Ascending aorta (tissue), 2 donors: ENCODE data around the gene NANOS3. TPM values are rescaled to one million over a fixed set of nuclear protein-coding genes. Genes with fewer than 3 reads are reported as not detected.

Experiments used
- DNase-seq, 2 donors: peaks; one replicate each; pipeline ENCODE4 v3.0.0-alpha.2; 2019; ENCODE audit warnings: low spot score in 2 of 2
- H3K27ac ChIP-seq, 2 donors: fragments of 200-600 bp; sonication (generic); one replicate each; pipeline ENCODE4 v1.5.1; 2016 to 2017; ENCODE audit warnings: mild to moderate bottlenecking in 1 of 2
- H3K27me3 ChIP-seq: fragments of 200-600 bp; sonication (generic); one replicate; pipeline ENCODE4 v1.5.1; 2017
- H3K36me3 ChIP-seq, 2 donors: fragments of 200-600 bp; sonication (generic); one replicate each; pipeline ENCODE4 v1.5.1; 2016
- H3K4me1 ChIP-seq, 2 donors: fragments of 200-600 bp; sonication (generic); one replicate each; pipeline ENCODE4 v1.5.1; 2016 to 2017; ENCODE audit warnings: mild to moderate bottlenecking in 1 of 2
- H3K4me3 ChIP-seq, 2 donors: fragments of 200-600 bp; sonication (generic); one replicate each; pipeline ENCODE4 v1.5.1; 2016 to 2017; ENCODE audit warnings: mild to moderate bottlenecking in 1 of 2
- H3K9me3 ChIP-seq, 2 donors: fragments of 200-600 bp; sonication (generic); one replicate each; pipeline ENCODE4 v1.5.1; 2016
- CTCF ChIP-seq, 3 experiments: fragments of 200-600 bp in 2 of 3; fragments of 450-650 bp in 1 of 3; sonication (generic) in 2 of 3; IDR thresholded peaks; one replicate each; pipeline ENCODE4 v1.5.1; 2016 to 2019; ENCODE audit warnings: antibody characterized with exemption in 3 of 3, mild to moderate bottlenecking in 1 of 3, moderate library complexity in 1 of 3
- intact Hi-C: fragments of 100-400 bp; cut with DNase I; formaldehyde crosslinking; loops from one replicate; pipeline ENCODE4 v1.15.1; 2023
- total RNA-seq: library from RNA; depleted of rRNA; stranded (reverse); fragments of >200 nt; gene quantifications from one replicate; pipeline ENCODE4 v1.1.0, GENCODE V29; 2016

The NANOS3 gene
- not detected for total RNA-seq

- Histone ChIP-seq H3K36me3 (no peaks in the 10 kb centered on the region), H3K9me3 (no peaks in the 10 kb centered on the region), H3K27ac (no peak within 1 kb of the TSS), H3K4me3 (no peak within 1 kb of the TSS), H3K4me1 (peaks cover 6 to 16% of the 10 kb centered on the region in 2 donors), H3K27me3 (no peaks in the 10 kb centered on the region)
- intact Hi-C loops, result no loop called here
- no peak for DNase-seq
- TF ChIP-seq CTCF (IDR thresholded peaks at IDR 0.05), result no peak
Observed at GRCh38 chr19:13876834-13877233, at the start of gene NANOS3. Gene NANOS3, plus strand, starts transcription at chr19:13877134. Its CDS starts 115 bp downstream, at chr19:13877249.

GRCh38 chr19:13827656-13828055 lies 49.3 kb upstream of the NANOS3 start:
- intact Hi-C loops, result no loop called here

GRCh38 chr19:13830114-13830740 lies 46.7 kb upstream of the NANOS3 start:
- no peak overlapping the region for H3K27ac ChIP-seq
- no peak overlapping the region for H3K4me3 ChIP-seq
- DNase-seq, result no peak
- no peaks in the 10 kb centered on the region for H3K27me3 ChIP-seq
- TF ChIP-seq CTCF (IDR thresholded peaks at IDR 0.05), result no peak
- intact Hi-C loops, result loop anchor here (5.0 kb wide), 1 partner anchor 33 kb away; the partner anchor contains the start of gene ZSWIM4
- peaks cover 39 to 56% of the 10 kb centered on the region in 2 donors for H3K36me3 ChIP-seq
- H3K9me3 ChIP-seq, result no peaks in the 10 kb centered on the region
- H3K4me1 ChIP-seq, result peaks cover 12 to 21% of the 10 kb centered on the region in 2 donors

More at GRCh38 chr19:13827656-13828055, 49.3 kb upstream of the NANOS3 start:
- no peaks in the 10 kb centered on the region for H3K27me3 ChIP-seq
- H3K4me1 ChIP-seq, result peaks cover 3 to 6% of the 10 kb centered on the region in 2 donors
- H3K4me3 ChIP-seq, result no peak overlapping the region
- DNase-seq, result no peak
- peaks cover 28 to 42% of the 10 kb centered on the region in 2 donors for H3K36me3 ChIP-seq
- H3K9me3 ChIP-seq, result no peaks in the 10 kb centered on the region
- H3K27ac ChIP-seq, result no peak overlapping the region
- no peak for TF ChIP-seq CTCF (IDR thresholded peaks at IDR 0.05)

GRCh38 chr19:13830741-13831536 lies 46.0 kb upstream of the NANOS3 start:
- Histone ChIP-seq H3K27me3 (no peaks in the 10 kb centered on the region), H3K9me3 (no peaks in the 10 kb centered on the region), H3K4me1 (peaks cover 16 to 27% of the 10 kb centered on the region in 2 donors), H3K36me3 (peaks cover 44 to 56% of the 10 kb centered on the region in 2 donors), H3K27ac (peak overlapping the region in 1 of 2 donors; percentile 46), H3K4me3 (no peak overlapping the region)
- intact Hi-C loops, result loop anchor here (5.0 kb wide), 1 partner anchor 34 kb away; the partner anchor contains the start of gene ZSWIM4
- DNase-seq, result peak in 1 of 2 donors; percentile 72
- TF ChIP-seq CTCF (IDR thresholded peaks at IDR 0.05), result no peak

- Histone ChIP-seq H3K4me3 (no peak overlapping the region), H3K36me3 (peaks cover 51 to 62% of the 10 kb centered on the region in 2 donors), H3K27me3 (no peaks in the 10 kb centered on the region), H3K4me1 (peaks cover 24 to 35% of the 10 kb centered on the region in 2 donors), H3K9me3 (no peaks in the 10 kb centered on the region), H3K27ac (peak overlapping the region; percentile 99 to 100)
- intact Hi-C loops, result loop anchor here (5.0 kb wide), 1 partner anchor 35 kb away; the partner anchor contains the start of gene ZSWIM4
- no peak for DNase-seq
- no peak for TF ChIP-seq CTCF (IDR thresholded peaks at IDR 0.05)
Observed at GRCh38 chr19:13831537-13832467, 45.1 kb upstream of the NANOS3 start.
